Hippocampal formation (tissue), 2 donors: ENCODE results near the gene SEC22C.

Source experiments
- DNase-seq, 2 donors: peaks; one replicate each; lab custom pipeline; 2025; lab: John Stamatoyannopoulos, UW

SEC22C gene

DNA sequence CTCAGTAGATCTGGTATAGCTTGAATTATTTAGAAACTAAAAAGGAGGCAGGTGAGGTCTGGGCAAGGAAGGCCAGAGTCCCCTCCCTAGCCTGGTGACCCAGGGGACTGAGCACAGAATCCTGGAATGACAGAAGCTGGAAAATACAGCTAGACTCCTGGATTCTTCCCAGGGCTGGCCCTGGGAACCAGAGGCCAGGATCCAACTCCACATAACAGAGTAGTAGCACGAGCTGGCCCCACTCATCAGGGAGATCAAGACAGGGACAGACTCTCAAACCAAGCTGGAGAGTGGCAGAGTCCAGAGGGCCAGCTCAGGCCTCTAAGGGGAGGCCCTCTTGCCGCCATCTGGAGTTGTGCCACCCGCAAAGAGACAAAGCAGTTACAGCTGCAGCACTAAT is 68.6 kb downstream of the SEC22C start:
- no peak for DNase-seq

DNA sequence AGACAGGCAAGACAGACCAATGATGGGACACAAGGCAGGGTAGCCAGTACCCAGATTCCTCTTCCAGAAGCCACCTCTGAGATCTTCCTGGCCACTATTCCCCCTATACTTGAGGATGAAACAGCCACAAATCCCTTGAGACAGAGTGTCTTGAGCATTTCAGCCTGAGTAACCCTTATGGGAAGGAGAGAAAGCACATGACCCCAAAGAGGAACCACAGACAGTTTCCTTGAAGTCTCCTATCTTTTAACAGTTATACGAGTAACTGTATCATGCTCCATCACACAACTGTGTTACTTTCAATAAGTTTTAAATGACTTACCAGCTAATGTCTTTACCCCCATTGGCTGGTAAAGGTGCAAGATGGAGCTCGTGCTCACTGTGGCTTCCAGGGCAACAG is 70.0 kb downstream of the SEC22C start:
- DNase-seq, result no peak

DNA sequence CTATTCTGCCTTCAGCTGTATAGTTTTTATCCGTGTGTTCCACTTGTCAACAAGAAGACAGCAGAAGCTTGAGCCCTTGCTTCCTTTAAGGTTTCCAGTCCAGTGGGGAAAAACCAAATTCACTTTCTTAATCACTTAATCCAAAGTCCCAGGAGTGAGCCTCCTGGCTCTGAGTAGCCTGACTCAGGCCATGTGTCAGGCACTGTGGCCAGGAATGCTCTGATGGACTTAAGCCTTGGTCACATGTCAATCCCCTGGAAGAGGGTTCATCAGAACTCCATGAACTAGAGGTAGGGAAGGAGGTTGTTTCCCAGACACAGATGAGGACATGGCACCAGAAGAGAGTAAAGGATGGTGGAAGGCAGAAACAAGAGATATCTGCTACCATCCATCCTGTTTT is 70.6 kb downstream of the SEC22C start:
- no peak for DNase-seq

DNA sequence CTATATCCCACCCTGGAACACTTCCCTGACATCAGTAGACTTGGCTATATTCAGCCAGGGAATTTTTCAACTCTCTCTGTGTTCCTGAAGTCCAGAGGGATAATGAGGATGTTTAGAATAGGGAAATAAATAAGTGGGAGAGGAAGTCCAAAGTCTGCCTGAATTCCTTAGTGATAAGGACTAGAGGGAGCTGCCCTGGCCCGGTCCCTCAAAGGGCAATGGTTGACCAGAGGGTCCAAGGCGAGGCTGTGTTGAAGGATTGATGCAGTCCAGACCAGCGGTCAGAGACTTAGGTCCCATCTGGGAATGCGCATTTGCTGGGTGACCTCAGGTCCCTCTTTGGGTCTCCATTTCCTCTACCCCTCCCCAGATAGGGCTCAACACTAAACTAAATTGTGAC is 71.4 kb downstream of the SEC22C start:
- no peak for DNase-seq

DNA sequence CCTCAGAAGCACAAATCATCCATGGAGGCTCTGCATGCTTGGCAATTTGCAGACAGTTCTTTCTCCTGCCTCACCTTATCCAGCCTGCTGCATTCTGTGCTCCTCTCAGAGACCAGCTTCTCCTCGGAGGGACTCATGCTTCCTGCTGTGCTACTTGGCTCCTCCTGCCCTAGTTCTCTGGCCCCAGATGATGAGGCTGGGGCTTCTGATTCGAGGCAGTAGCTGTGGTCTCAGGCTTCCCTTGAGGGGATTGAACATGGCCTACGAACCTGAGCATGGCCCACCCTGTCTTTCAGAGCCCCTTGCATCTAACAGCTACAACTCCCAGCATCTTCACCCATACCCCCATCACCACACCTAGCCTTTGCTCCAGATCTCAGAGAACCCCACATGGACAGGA is 72.7 kb downstream of the SEC22C start:
- no peak for DNase-seq

DNA sequence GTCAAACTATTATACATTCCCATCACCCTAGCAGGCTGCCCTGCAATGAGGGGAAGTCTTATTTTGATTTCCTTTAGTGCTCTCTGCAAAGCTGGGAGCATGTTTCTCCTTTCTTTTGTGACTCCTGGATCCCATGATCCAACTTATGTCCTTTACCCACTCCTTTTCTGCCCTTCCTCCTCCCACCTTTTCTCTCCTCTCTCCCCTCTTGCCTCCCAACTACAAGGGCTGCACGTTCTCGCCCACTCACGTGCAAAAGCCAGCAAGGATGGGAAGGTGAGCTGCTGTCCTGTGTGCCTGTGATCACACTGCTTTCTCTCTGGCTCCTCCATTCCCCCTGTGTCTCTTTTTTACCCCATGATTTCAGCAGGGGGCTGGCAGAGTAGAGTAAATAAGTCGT is 73.2 kb downstream of the SEC22C start:
- no peak for DNase-seq

DNA sequence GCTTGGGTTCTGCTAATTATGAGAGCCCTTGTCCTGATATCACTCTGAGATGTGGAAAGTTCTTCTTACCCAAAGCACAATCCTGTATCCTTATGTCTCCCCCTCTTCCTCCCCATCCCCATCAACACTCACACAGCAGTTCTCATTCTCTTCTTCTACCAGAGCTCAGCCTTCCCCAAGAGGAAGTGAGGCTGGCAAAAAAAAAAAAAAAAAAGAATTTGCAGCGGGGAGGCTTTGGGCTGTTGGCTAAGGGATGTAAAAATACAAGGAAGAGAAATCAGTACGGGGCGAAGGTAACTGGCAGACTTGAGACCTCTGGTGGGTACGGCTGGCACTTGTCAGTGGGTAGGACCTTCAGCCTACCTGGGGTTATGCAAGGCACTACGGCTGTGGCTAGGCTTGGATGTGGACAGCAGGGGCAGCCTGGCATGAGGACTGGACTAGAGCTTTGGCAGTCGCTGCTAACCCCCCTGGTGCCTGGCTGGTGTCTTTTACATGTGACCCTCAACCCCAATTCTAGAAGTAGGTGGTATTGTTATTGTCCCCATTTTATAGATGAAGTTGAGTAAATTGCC is 73.9 kb downstream of the SEC22C start:
- DNase-seq, result no peak

DNA sequence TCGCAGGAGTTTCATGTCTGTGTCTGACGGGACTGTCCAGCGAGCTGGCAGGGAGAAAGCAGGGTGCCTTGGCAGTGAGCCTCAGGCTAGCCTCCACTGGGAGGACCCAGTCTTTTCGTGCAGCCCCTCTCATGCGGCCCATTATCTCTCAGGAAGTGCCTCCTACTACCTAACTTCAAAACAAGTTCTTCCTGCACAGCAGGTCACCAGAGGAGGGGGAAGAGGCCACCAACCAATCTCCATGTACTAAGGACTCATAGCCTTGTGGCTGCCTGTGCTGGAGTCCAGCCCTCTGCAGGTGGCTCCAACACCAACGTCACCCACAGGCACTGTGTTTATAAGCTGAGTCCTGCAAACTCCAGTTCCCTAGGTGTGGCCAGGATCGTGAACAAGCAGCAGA is 74.5 kb downstream of the SEC22C start:
- DNase-seq, result no peak

DNA sequence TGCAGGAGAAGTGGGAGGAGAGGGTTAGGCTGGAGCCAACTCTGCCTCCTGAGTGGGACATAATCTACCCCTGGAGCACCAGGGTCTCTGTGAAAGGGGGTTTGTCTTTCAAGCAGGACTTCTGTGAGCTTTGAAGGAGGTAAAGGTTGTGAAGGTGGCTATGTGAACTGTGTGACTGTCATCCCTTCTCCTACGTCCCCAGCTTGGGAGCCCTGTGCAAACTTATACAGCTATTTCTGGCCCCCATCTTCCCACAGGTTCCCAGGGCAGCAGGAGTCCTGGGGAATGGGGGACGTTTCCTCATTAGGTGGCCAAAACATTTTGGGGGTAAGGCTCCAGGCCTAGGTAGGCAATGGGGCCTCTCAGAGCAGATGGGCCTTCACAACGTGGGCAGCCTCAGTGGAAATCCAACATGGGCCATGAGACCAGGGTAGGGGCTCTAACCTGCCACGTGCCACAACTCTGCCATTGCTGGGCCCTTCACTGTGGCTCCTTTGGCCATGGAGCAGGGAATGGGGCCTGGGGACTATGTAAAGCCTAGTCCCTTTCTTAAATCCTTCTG is 75.8 kb downstream of the SEC22C start:
- DNase-seq, result no peak

DNA sequence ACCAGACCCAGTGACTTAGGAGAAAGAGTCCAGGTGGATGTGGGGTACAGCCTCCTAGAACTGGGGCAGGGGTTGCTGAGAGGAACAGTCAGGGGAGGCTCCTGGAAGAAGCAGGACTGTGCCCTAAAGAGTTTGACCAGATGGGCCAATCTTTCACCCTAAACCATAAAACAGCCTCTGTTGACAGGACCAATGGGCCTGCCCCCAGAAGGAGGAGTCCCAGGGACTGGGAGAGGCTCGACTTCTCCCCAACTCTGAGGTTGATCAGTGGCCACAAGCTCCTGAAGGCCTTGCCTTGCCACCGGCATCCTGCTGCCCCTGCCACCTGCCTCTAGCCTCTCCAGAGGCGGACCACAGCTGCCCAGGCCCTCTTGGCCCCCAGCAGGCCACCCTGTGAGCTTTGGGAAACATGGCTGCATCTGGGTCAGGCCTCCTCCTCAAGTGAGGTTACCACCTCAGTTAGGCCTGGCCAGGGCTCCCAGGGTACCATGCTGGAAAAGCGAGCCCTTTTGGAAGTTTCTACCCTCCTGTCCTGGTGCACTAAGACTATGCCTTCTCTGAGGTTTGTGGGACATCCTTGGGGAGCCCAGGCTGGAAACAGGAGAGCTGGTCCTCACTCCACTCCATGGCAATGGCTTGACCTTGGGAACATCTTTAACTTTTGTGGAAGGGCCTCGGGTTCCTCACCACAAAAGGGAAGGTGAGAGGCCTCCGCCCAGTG is 76.5 kb downstream of the SEC22C start:
- DNase-seq, result no peak

DNA sequence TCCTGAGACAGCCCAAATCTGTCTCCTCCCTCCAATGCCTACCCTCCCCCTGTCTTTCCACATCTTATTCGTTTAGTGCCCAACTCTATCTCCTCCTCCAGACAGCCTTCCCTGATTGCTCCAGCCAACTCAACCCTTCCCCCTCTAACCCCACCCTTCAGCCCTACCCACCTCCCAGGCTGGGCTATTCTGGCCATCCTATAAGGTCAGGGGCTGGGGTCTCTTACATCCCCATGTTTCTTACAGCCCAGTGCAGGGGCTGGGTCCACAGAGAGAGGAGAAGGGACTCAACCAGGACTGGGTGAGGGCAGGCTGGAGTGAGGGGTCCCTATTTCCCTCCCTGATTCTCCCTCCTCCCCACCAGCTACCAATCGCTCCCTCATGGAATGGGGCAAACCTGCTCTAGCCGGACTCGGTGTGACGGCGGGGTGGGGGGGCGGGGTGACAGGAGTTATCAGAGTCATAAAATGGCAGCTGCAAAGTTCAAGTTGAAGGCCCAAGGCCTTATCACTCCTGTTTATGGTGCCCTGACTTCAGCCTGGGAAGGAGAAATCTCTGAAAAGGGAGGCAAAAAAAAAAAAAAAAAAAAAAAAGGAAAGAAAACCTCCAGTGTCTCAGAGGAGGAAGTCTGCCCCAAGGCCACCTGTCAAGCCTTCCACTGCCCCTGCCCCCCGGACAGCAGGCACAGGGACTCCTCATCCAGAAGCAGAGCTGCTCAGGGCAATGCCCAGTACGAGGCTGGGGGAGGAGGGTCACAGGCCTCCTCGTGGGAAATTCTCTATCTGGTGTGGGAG is 77.2 kb downstream of the SEC22C start:
- no peak for DNase-seq

DNA sequence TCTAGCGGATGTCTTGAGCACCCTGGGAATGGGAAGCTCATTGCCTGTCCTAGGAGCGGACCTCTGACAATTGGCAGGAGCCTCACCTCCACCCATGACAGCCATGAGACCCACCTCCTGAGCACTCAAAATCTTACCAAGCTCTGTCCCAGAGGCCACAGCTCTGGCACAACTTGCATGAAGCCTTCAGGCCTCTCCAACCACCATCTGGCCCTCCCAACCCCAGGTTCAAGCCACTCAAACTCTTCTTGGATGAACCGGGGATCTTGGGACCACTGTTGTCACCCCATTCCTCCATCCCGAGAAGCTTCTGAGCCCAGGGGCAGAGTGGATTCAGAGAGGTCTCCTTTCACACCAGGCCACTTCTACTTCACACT is 77.8 kb downstream of the SEC22C start:
- DNase-seq, result no peak

DNA sequence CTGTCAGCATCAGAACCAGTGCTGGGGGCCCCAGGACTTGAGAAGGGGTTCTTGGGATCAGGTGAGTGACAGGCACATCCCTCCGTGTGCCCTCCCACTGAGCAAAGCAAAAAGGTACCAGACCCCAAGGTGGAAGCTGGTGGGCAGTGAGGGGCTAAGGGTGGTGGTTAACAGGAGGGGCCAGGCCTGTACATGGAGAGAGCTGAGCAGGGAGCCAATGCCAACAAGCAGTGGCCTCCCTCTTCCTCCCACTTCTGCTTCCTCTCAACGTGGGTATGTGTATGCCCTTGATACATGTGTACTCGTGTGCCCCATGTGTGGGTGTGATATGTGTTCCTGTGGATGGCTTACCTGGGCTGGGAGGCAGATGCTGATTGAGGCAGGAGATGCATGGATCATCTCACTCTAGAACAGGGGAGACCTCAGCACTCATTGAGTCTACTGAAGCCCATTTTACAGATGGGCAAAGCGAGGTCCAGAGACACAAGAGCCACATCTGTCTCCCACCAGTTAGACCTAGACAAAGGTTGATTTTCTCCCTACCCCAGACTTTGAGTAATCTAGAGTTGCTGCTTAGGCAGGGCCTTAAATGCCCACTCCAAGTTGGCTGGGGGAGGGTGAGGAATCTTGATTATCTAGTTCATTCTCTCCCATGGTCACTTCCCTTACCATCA is 78.4 kb downstream of the SEC22C start:
- no peak for DNase-seq

DNA sequence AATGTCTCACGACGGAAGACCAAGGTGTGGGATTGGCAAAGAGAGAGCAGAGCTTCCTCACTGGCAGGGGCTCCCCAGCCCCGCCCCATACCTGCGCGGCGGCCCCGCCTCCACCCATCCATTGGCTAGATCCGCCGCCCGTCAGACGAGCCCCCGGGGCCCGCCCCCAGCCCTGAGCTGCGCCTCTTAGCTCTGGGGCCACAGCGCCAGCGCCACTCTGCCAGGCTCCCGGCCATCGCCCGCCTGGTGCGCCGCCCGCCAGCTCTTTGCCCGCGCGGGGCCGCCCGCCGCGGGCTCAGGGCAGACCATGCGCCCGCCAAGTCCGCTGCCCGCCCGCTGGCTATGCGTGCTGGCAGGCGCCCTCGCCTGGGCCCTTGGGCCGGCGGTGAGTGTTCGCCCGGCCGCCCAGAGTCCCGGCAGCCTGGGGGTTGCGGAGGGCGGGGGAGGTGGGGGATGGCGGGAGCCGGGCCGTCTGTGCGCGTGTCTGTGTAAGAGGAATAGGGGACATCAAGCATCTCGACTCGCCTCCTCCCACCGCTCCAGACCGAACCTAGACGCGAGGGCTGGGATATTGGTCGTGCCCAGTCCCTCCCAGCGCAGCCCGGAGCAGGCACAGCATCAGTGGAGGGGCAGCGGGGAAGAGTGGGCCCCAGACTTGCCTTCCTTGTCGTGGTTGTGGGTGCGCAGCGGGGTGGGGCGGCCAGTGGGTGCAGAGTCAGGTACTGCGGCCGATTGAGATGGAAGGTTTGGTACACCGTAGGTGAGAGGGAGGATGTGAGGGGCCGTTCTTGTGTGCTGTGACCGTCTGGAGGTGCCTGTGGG is 79.1 kb downstream of the SEC22C start, which contains the start of gene VIPR1:
Gene VIPR1 (plus strand): TSS at position 215 of the 822 bp plus-strand sequence. CDS start 93 bp downstream, at position 308.
- DNase-seq, result peak; percentile 73 to 76

DNA sequence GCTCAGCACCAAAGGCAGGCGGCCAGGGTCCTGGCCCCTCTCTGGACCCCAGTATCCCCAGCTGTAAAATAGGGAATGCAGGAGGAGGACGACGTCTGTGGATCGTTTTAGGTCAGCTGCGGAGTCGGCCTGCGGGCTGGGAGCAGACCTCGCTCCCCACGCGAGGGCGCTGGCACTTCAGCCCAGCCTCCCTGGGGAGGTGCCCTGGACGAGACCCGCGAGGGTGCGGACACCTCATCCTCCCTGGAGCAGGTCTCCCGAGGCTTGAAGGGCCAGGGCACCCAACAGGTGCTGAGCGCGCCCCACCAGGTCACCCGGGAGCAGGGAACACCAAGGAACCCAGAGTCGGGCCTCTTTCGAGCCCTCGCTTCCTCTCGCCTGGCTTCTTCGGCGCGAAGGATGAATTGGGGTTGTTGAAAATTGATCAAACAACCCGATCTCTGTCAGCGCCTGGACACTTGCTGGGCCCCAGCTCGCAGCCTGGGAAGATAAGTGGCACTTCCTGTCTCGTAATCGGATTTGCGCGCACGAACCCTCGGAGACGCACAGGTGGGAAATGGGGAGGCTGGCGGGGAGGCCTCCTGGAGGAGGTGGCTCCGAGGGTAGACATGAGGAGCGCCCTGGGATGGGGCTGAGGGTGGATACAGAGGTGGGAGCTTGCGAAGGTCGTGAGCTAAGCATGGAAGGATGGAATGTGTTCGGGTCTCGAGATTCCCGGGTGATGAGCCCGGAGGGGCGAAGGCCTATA is 79.9 kb downstream of the SEC22C start:
- DNase-seq, result no peak

DNA sequence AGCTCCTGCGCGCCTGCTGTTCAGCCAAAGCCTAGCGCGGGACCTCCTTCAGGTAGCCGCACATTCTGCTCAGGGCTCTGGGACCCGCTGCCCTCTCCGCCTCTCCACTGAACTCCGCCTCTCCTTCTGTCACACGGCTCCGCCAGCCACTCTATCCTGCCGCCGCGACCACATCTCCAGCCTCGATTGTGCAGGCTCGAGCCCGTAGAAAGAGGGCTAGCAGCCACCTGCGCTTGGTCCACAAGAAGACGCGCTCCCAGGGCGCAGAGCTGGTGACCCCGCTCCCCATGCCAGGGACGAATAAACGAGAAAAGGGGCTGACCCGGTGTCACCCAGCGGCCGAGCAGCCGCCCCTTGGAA is 80.5 kb downstream of the SEC22C start:
- no peak for DNase-seq

DNA sequence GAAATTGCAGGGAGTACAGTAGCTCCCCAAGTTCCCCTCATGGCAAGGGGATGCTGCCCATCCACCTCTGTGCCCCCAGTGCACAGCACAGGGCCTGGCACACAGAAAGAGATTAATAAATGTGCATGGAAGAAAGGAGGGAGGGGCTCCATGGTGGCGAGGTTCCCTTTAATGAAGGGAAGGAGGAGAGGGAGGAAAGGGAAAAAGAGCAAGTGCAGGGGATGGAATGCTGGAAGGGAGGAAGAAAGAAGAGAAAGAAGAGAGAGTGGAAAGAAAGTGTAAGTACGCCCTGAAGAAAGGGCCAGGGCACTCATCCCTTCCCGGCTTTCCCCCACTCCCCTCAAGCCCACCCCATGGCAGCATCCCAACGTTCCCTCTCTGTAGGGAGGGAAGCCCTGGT is 80.9 kb downstream of the SEC22C start:
- no peak for DNase-seq

DNA sequence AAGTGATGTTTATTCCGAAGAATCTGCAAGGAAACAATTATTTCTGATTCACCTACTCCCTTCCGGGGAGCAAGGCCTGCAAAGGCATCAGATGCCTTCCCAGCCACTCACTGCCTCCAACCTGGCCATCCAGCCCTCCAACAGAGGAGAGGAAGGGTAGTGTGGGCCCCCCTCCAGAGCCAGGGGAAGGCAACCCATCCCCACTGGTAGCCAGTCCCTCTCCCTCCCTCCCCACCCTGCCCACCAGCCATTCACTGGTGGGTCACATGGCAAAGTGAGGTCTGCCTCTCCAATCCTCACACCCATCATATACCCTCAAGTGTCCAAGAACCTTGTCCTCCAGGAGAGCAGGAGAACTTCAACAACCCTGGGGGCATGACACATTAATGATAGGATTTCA is 81.7 kb downstream of the SEC22C start:
- no peak for DNase-seq

DNA sequence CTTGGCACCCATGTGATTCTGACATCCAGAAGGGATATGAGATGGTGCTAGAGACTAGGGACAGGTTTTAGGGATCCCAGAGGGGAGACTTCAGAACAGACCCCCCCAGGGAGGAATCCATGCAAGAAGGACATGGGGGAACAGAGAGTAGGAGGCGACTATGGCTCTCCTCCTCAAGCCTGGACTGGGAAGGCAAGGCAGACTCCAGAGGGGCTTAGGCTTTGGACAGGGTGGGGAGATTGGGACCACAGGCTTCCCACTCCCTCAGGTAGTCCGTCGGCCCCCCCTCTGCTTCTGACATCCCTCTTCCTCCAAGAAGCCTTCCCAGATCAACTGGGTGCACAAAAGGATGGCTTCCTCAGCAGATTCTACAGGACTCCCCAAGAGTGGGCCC is 82.3 kb downstream of the SEC22C start:
- no peak for DNase-seq

DNA sequence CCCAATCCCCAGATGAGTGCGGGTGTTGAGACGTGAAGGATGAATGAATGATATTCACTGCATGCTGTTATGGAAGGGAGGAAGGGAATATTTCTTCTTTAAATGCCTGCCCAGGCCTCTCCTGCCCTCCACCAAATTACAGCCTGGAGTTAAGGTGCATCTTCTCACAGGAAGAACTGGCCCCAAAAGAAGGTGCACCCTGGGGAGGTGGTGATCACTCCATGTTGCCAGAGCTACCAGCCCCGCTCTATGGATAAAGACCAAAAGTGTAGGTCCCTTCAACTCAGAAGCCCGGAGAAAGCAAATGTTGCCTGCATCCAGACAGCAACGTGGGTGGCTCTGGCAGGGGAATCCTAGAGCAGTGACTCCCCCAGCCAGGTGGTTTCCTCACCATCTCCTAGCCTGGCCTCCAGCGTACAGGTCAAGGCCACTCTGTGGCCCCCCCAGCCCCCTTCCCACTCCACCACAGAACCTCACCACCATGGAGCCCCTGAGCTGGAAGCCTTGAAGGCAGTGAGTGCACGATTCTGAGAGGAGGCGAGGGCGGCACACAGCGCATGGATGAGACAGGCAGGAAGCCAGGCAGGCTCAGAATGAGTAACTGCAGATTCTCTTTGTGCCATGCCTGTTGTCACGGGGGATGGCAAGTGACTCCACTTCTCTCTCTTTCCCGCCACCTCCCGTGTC is 82.8 kb downstream of the SEC22C start:
- DNase-seq, result peak in 1 of 2 donors; percentile 15
